HepG2 (cell line): ENCODE results near the gene NCKAP1. TPM values are rescaled to one million over a fixed set of nuclear protein-coding genes. Genes with fewer than 3 reads are reported as not detected.

Source experiments
- ATAC-seq: fragments of 200-7000 bp; cut with Tn5 transposase; 3 replicates; pipeline ENCODE4 v1.9.1; 2020; ENCODE audit warnings: mild to moderate bottlenecking, moderate library complexity
- BruUV-seq: library from RNA; stranded (reverse); fragments of 400-500 nt; replicated peaks from 2 replicates; lab custom pipeline; 2021; lab: Mats Ljungman, UMichigan
- CTCF ChIA-PET: fragments of 300-600 bp; formaldehyde crosslinking; extraction: SDS; loops from one replicate; lab custom pipeline; 2021; ENCODE audit warnings: low total read pairs, inconsistent platforms, low intra/inter-chr PET ratio; lab: Yijun Ruan, JAX
- POLR2A ChIA-PET: fragments of 350-600 bp; sonication (Branson Sonifier 250); formaldehyde crosslinking; loops from one replicate; lab custom pipeline; 2020; ENCODE audit warnings: antibody characterized with exemption, inconsistent platforms; lab: Yijun Ruan, JAX
- DNase-seq: peaks from one replicate; pipeline ENCODE4 v3.0.0-alpha.2; 2015; ENCODE audit warnings: low spot score
- FAIRE-seq: peaks from 3 replicates; lab custom pipeline; 2011; peaks lifted over from hg19 to GRCh38; lab: Jason Lieb, UNC
- H2AFZ ChIP-seq: one replicate; pipeline ENCODE4 v1.6.1; 2011; ENCODE audit warnings: low read length, inconsistent platforms
- H3K27ac ChIP-seq: fragments of 300-600 bp; 3 replicates; pipeline ENCODE4 v1.8.0; 2011; ENCODE audit warnings: mixed run types, mild to moderate bottlenecking, mixed read lengths, low read length, inconsistent platforms; ENCODE audit not compliant: insufficient read depth; ENCODE audit errors: extremely low read length
- H3K27me3 ChIP-seq, 2 experiments: fragments of 200-600 bp in 1 of 2; 2 replicates in 1 of 2; 3 replicates in 1 of 2; pipeline versions ENCODE4 v1.6.0 to v1.8.0; 2011; ENCODE audit warnings: low read length in 2 of 2, mild to moderate bottlenecking in 2 of 2, moderate library complexity in 2 of 2, inconsistent platforms in 1 of 2; ENCODE audit not compliant: insufficient read depth in 2 of 2, control insufficient read depth in 1 of 2
- H3K36me3 ChIP-seq, 2 experiments: fragments of 200-600 bp in 1 of 2; replicated peaks in 1 of 2; 2 replicates in 1 of 2; 3 replicates in 1 of 2; pipeline versions ENCODE4 v1.5.1 to v1.8.0; 2011; ENCODE audit warnings: low read length in 2 of 2, inconsistent platforms in 1 of 2; ENCODE audit not compliant: insufficient read depth in 2 of 2, control insufficient read depth in 1 of 2
- H3K4me1 ChIP-seq: 2 replicates; pipeline ENCODE4 v1.5.1; 2012; ENCODE audit warnings: low read length, inconsistent platforms; ENCODE audit not compliant: insufficient read depth
- H3K4me2 ChIP-seq: 2 replicates; pipeline ENCODE4 v1.6.0; 2011; ENCODE audit warnings: low read depth, low read length, inconsistent platforms
- H3K4me3 ChIP-seq, 3 experiments: fragments of 200-600 bp in 1 of 3; sonication (generic), shearing (Covaris generic) in 1 of 3; replicated peaks in 1 of 3; 2 replicates each; pipeline ENCODE4 v1.5.1; 2011 to 2016; ENCODE audit warnings: low read length in 3 of 3, inconsistent platforms in 2 of 3, low read depth in 2 of 3, mild to moderate bottlenecking in 2 of 3, control low read depth in 1 of 3, mixed read lengths in 1 of 3; ENCODE audit not compliant: insufficient read depth in 1 of 3
- H3K79me2 ChIP-seq: one replicate; pipeline ENCODE4 v1.6.1; 2011; ENCODE audit warnings: low read length, inconsistent platforms; ENCODE audit not compliant: insufficient read depth
- H3K9ac ChIP-seq: 2 replicates; pipeline ENCODE4 v1.6.0; 2011; ENCODE audit warnings: mild to moderate bottlenecking, low read depth, low read length, inconsistent platforms; ENCODE audit not compliant: insufficient read depth
- H3K9me3 ChIP-seq: 2 replicates; pipeline ENCODE4 v1.5.1; 2012; ENCODE audit warnings: mild to moderate bottlenecking, low read length
- H4K20me1 ChIP-seq: 2 replicates; pipeline ENCODE4 v1.6.0; 2011; ENCODE audit warnings: inconsistent platforms, mild to moderate bottlenecking, low read length, moderate library complexity; ENCODE audit not compliant: insufficient read depth
- MAFF ChIP-seq: IDR thresholded peaks from 2 replicates; pipeline ENCODE4 v1.6.1; 2011; ENCODE audit warnings: low read depth, low read length, improper control_type of control experiment
- MAFG ChIP-seq: sonication (generic); formaldehyde crosslinking; IDR thresholded peaks from 2 replicates; pipeline ENCODE4 v1.5.1; 2020; ENCODE audit warnings: mild to moderate bottlenecking, missing genetic modification reagents
- MAFK ChIP-seq, 2 experiments: IDR thresholded peaks in 1 of 2; conservative IDR thresholded peaks in 1 of 2; 2 replicates each; pipeline ENCODE4 v1.6.1; 2011; ENCODE audit warnings: improper control_type of control experiment in 2 of 2, low read length in 2 of 2
- MAZ ChIP-seq, 2 experiments: sonication (generic) in 1 of 2; formaldehyde crosslinking in 1 of 2; IDR thresholded peaks; 2 replicates each; pipeline versions ENCODE4 v1.5.0 to v1.6.1; 2012 to 2020; ENCODE audit warnings: low read depth in 2 of 2, mild to moderate bottlenecking in 2 of 2, borderline replicate concordance in 1 of 2, improper control_type of control experiment in 1 of 2, low read length in 1 of 2, missing genetic modification reagents in 1 of 2, moderate library complexity in 1 of 2
- SNAPC4 ChIP-seq: sonication (generic); formaldehyde crosslinking; IDR thresholded peaks from 2 replicates; pipeline ENCODE4 v1.4.0; 2020; ENCODE audit warnings: mild to moderate bottlenecking, missing genetic modification reagents
- ZSCAN20 ChIP-seq: sonication (generic); formaldehyde crosslinking; IDR thresholded peaks from 2 replicates; pipeline ENCODE4 v1.4.0; 2020; ENCODE audit warnings: missing genetic modification reagents, mild to moderate bottlenecking, borderline replicate concordance
- ZSCAN25 ChIP-seq: sonication (generic); formaldehyde crosslinking; IDR thresholded peaks from 2 replicates; pipeline ENCODE4 v1.8.0; 2022; ENCODE audit warnings: mild to moderate bottlenecking, missing genetic modification reagents
- WGBS: methylation state at CpG from one replicate; pipeline ENCODE4 v1.1.6; 2017; ENCODE audit warnings: low lambda C conversion rate; 5-methylcytosine and 5-hydroxymethylcytosine counted together
- in situ Hi-C: cut with HindIII; loops from 2 replicates; pipeline ENCODE4 v1.10.0; 2017; ENCODE audit warnings: low pct_unique_long_range_greater_than_20kb; ENCODE audit not compliant: extremely low pct_ligation_motif_present
- intact Hi-C: fragments of 100-400 bp; cut with micrococcal nuclease; formaldehyde crosslinking; loops from one replicate; pipeline ENCODE4 v1.10.0; 2022; ENCODE audit not compliant: unreplicated experiment
- polyA plus RNA-seq, 8 experiments: library from polyadenylated mRNA; depleted of rRNA in 3 of 8; stranded (reverse) in 7 of 8; unstranded in 1 of 8; fragments of >200 nt; fragmentation: Illumina TruSeq in 4 of 8; extraction: Trizol in 4 of 8; gene quantifications; 2 replicates each; pipeline versions ENCODE4 v1.2.1 to v1.2.3, GENCODE V29; 2011 to 2016; ENCODE audit warnings: low read depth in 4 of 8, missing spikeins in 1 of 8, mixed read lengths in 1 of 8; ENCODE audit not compliant: insufficient read depth in 1 of 8
- total RNA-seq, 5 experiments: library from RNA; depleted of rRNA; stranded (reverse); fragments of >200 nt; fragmentation: Illumina TruSeq; extraction: Trizol; gene quantifications; 2 replicates each; pipeline ENCODE4 v1.2.3, GENCODE V29; 2016; ENCODE audit warnings: low read depth in 1 of 5
- TF ChIP-seq, protein P1 (sequence below): sonication (generic); formaldehyde crosslinking; IDR thresholded peaks from 2 replicates; pipeline ENCODE4 v1.4.0; 2020; ENCODE audit warnings: mild to moderate bottlenecking, missing genetic modification reagents

Gene NCKAP1
- total and polyA plus RNA-seq, 2 of the 13 experiments (the other 11 are each of a cell fraction or from before 2014, with no cell fraction given), result 72.1 to 96.3 TPM

GRCh38 chr2:183060571-183061231 lies 22.4 kb upstream of the NCKAP1 start (continued):
- TF ChIP-seq, protein P1, sequence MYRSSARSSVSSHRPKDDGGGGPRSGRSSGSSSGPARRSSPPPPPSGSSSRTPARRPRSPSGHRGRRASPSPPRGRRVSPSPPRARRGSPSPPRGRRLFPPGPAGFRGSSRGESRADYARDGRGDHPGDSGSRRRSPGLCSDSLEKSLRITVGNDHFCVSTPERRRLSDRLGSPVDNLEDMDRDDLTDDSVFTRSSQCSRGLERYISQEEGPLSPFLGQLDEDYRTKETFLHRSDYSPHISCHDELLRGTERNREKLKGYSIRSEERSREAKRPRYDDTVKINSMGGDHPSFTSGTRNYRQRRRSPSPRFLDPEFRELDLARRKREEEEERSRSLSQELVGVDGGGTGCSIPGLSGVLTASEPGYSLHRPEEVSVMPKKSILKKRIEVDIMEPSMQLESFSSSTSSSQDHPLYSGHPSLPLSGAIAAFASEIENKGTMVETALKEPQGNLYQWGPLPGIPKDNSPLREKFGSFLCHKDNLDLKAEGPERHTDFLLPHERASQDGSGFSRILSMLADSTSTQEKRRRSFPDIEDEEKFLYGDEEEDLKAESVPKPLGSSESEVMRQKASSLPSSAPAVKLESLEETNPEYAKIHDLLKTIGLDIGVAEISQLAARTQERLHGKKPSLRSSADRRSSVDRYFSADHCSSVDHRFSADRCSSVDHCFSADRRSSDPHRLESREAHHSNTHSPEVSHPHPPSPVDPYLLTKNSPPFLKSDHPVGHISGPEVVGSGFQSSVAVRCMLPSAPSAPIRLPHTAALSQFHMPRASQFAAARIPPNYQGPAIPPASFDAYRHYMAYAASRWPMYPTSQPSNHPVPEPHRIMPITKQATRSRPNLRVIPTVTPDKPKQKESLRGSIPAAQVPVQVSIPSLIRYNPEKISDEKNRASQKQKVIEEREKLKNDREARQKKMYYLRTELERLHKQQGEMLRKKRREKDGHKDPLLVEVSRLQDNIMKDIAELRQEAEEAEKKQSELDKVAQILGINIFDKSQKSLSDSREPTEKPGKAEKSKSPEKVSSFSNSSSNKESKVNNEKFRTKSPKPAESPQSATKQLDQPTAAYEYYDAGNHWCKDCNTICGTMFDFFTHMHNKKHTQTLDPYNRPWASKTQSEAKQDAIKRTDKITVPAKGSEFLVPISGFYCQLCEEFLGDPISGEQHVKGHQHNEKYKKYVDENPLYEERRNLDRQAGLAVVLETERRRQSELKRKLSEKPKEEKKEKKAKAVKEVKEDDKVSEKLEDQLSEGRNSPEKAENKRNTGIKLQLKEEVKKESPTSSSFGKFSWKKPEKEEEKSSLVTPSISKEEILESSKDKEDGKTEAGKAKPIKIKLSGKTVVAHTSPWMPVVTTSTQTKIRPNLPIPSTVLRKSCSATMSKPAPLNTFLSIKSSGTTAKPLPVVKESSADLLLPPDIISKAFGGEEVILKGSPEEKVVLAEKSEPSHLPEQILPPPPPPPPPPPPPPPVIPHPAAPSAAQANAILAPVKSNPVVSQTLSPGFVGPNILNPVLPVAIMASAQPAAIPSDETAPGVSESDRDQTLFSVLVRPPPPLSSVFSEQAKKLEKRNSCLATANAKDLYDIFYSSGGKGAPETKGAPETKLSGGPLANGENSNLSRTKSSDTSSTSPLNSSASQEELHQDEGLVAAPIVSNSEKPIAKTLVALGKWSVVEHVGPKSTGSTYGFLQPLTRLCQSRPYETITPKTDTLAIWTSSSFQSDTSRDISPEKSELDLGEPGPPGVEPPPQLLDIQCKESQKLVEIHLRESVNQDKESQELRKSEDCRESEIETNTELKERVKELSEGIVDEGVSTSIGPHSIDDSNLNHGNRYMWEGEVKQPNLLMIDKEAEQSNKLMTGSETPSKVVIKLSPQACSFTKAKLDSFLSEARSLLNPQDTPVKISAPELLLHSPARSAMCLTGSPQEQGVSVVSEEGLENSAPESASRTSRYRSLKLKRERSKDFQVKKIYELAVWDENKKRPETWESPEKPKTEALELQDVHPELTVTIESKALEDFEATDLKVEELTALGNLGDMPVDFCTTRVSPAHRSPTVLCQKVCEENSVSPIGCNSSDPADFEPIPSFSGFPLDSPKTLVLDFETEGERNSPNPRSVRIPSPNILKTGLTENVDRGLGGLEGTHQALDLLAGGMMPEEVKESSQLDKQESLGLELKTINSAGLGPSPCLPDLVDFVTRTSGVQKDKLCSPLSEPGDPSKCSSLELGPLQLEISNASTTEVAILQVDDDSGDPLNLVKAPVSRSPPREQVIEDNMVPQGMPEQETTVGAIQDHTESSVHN (CRISPR knock-in tag), result 0 out of 2 replicates have a peak, but pooled peaks have one; percentile 79

GRCh38 chr2:183059561-183059960 lies 21.3 kb upstream of the NCKAP1 start:
- Histone ChIP-seq H3K79me2 (no peaks in the 10 kb centered on the region), H3K27me3 (no peaks in the 10 kb centered on the region), H3K36me3 (no peaks in the 10 kb centered on the region), H3K4me1 (peaks cover 47% of the 10 kb centered on the region), H3K9me3 (no peaks in the 10 kb centered on the region), H2AFZ (no peak overlapping the region), H3K9ac (no peak overlapping the region), H3K27ac (peak overlapping the region; percentile 67), H3K4me2 (peak overlapping the region; percentile 74; the same call in 1 of the 2 replicates), H3K4me3 (no peak overlapping the region), H4K20me1 (no peaks in the 10 kb centered on the region)
- no TSS peak for BruUV-seq
- intact Hi-C loops (no loop called here), in situ Hi-C loops (no loop called here)
- FAIRE-seq (no peak), DNase-seq (no peak), ATAC-seq (no peak)
- 50% methylated on average over 1 of the region's 1 CpG for WGBS
- POLR2A ChIA-PET, result no interaction called here
- CTCF ChIA-PET, result no interaction called here
- TF ChIP-seq MAFG (CRISPR knock-in tag) (peak; percentile 62; the same call in 1 of the 2 replicates), SNAPC4 (no peak), MAFF (peak; percentile 90), MAFK (conservative IDR thresholded peaks at IDR 0.05 in 1 of 2, IDR thresholded peaks at IDR 0.05 in 1 of 2; ENCODE audit: low read length in 2 of 2) (peak; percentile 92 to 94), MAZ (IDR thresholded peaks at IDR 0.05; ENCODE audit: borderline replicate concordance, low read depth, low read length) (no peak), MAZ (CRISPR knock-in tag; IDR thresholded peaks at IDR 0.05; ENCODE audit: low read depth) (no peak), ZSCAN25 (no peak), ZSCAN20 (CRISPR knock-in tag) (no peak)
